ENCODE measurements around the gene HDAC4. TPM values are rescaled to one million over a fixed set of nuclear protein-coding genes. Genes with fewer than 3 reads are reported as not detected.

Gene HDAC4
- total RNA-seq, 1 experiment from 2014 or later, result 32.0 TPM

- peaks cover 26 to 29% of the 10 kb centered on the region in 2 experiments for H3K4me1 Mint-ChIP-seq
Observed at GRCh38 chr2:239339241-239339640, 61.6 kb downstream of the HDAC4 start.

More at GRCh38 chr2:239339241-239339640, 61.6 kb downstream of the HDAC4 start:
- Histone ChIP-seq H4K20me1 (ENCODE audit: control insufficient read depth, insufficient read depth, insufficient read length) (no peaks in the 10 kb centered on the region), H3K18ac (ENCODE audit: insufficient read length, low read depth, low read length) (no peak overlapping the region), H3K79me1 (ENCODE audit: insufficient read depth, low read depth, low read length, poor library complexity, severe bottlenecking) (no peaks in the 10 kb centered on the region), H2BK15ac (ENCODE audit: low read depth, low read length) (no peak overlapping the region), H3K27ac (ENCODE audit: insufficient read length, low read depth, low read length) (no peak overlapping the region), H4K5ac (ENCODE audit: insufficient read length, low read depth, low read length) (no peak overlapping the region), H2BK120ac (ENCODE audit: low read depth, low read length, poor library complexity, severe bottlenecking) (no peak overlapping the region), H4K91ac (ENCODE audit: insufficient read length, low read depth, low read length) (no peak overlapping the region), H3K27me3 (ENCODE audit: insufficient read depth, low read length) (no peaks in the 10 kb centered on the region), H2BK5ac (ENCODE audit: insufficient read length, low read length) (no peak overlapping the region), H2BK20ac (ENCODE audit: low read depth, low read length, poor library complexity, severe bottlenecking) (no peak overlapping the region), H3K9me3 (ENCODE audit: control insufficient read depth, low read depth, low read length) (no peaks in the 10 kb centered on the region), H3K9ac (ENCODE audit: extremely low read depth, insufficient read length, low read length) (no peak overlapping the region), H3K23me2 (ENCODE audit: insufficient read length, low read depth, low read length, poor library complexity, severe bottlenecking) (no peaks in the 10 kb centered on the region), H3K23ac (ENCODE audit: insufficient read length, low read depth, low read length) (no peak overlapping the region), H3T11ph (ENCODE audit: low read length) (no peak overlapping the region), H3K79me2 (ENCODE audit: insufficient read depth, low read length) (peaks cover 2% of the 10 kb centered on the region; the same call in 1 of the 2 replicates), H2BK12ac (ENCODE audit: insufficient read length, low read depth, low read length) (no peak overlapping the region), H3K4ac (ENCODE audit: low read depth, low read length) (no peak overlapping the region), H3K56ac (ENCODE audit: insufficient read length, low read depth, low read length) (no peak overlapping the region), H4K8ac (replicated peaks; ENCODE audit: insufficient read length, low read depth, low read length) (no peak overlapping the region), H3K14ac (ENCODE audit: insufficient read depth, low read length) (no peak overlapping the region; the same call in 1 of the 2 replicates), H3K4me2 (ENCODE audit: insufficient read depth, insufficient read length, low read length) (no peak overlapping the region), H2AFZ (ENCODE audit: low read length) (no peak overlapping the region), H2AK5ac (ENCODE audit: insufficient read length, low read length) (no peak overlapping the region), H3K4me1 (ENCODE audit: insufficient read depth, low read length) (no peaks in the 10 kb centered on the region; the same call in 1 of the 2 replicates)
- Mint-ChIP-seq H3K9me3 (peaks cover 0 to 6% of the 10 kb centered on the region in 2 experiments; a peak in 4 of 5 replicates), H3K4me3 (no peak overlapping the region), H3K27me3 (ENCODE audit: low read depth) (no peaks in the 10 kb centered on the region), H3K36me3 (ENCODE audit: insufficient read depth in 1 of 3, low read depth in 3 of 3) (peaks cover 11 to 21% (median 13%) of the 10 kb centered on the region in 3 experiments), H3K27ac (peak overlapping the region in 2 of 3 experiments; percentile 22 to 96; a peak in 4 of 7 replicates)
- TF ChIP-seq CTCF (conservative IDR thresholded peaks at IDR 0.05), result no peak
- no CpG with 5 or more reads among the region's 6 CpGs for WGBS (ENCODE audit: extremely low coverage, insufficient read length, low lambda C conversion rate)
- DNase-seq, result no peak
